AG09309 (cell line): ENCODE measurements around the gene RHBDD3.

Experiments
- DNase-seq: peaks from one replicate; pipeline ENCODE4 v3.0.0-alpha.2; 2010; ENCODE audit warnings: low read depth
- H3K4me3 ChIP-seq: 2 replicates; pipeline ENCODE4 v1.5.1; 2011; ENCODE audit warnings: mild to moderate bottlenecking, low read depth, low read length, moderate library complexity; ENCODE audit not compliant: control insufficient read depth
- CTCF ChIP-seq: IDR thresholded peaks from 2 replicates; pipeline ENCODE4 v1.5.1; 2011; ENCODE audit warnings: mild to moderate bottlenecking, low read depth, low read length, inconsistent platforms; ENCODE audit not compliant: insufficient read depth, control insufficient read depth; ENCODE audit errors: missing control alignments

Gene RHBDD3

GRCh38 chr22:29267858-29268510 is at the start of gene RHBDD3, which contains the start of gene EWSR1:
RHBDD3 (minus strand) TSS chr22:29267981; CDS start chr22:29265626, 2,355 bp downstream.
EWSR1 (plus strand) TSS chr22:29268268; CDS start chr22:29268337, 69 bp downstream.
- TF ChIP-seq CTCF: no peak
- H3K4me3 ChIP-seq: peak within 1 kb of the TSS; percentile 86
- DNase-seq: peak; percentile 93

DNA sequence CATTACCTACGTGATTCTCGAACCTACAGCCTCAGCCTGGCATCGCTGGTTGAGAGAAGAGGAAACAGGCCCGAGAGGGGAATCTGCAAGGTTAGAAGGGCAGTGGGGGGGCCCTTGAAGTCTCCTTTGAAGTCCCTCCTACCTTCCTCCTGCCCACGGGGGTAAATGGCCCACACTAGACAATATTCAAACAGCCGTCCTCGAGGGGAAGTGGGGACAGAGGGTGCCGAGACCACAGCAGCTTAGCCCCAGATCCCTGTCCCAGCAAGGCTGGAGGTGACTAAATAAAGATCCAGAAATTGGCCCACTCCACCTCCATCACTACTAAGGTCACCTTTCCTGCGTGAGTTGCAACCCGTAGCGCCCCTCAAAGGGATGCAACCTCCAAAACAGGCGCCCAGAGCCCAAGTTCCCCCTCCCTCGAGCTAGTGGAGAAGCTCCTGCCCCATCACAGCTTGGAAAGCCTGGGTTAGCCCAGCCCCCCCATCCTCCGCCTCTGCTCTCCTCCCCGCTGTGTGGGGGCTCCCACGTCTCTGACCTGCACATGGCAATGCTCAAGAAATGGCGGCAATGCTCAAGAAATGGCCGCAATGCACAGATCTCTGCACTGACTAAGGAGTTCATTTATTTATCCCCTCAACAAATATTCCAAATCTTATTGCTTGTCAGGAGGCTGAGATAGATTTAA is 48.5 kb upstream of the RHBDD3 start:
- H3K4me3 ChIP-seq: no peak overlapping the region
- no peak for DNase-seq
- no peak for TF ChIP-seq CTCF

GRCh38 chr22:29315286-29316140 is 47.7 kb upstream of the RHBDD3 start, which contains the start of gene RASL10A:
RASL10A (minus strand) TSS chr22:29315697; CDS start chr22:29315246, 451 bp downstream.
- no peak within 1 kb of the TSS for H3K4me3 ChIP-seq
- DNase-seq: no peak
- TF ChIP-seq CTCF: no peak

- no peak for DNase-seq
- H3K4me3 ChIP-seq: no peak overlapping the region
- no peak for TF ChIP-seq CTCF
Measured at GRCh38 chr22:29314537-29315285, 46.9 kb upstream of the RHBDD3 start.

- DNase-seq: no peak
- H3K4me3 ChIP-seq: no peak overlapping the region
- TF ChIP-seq CTCF: no peak
Measured at GRCh38 chr22:29313576-29314466, 46.0 kb upstream of the RHBDD3 start.
